Type B pancreatic cell (in vitro differentiated cells): Measurements from ENCODE around the gene ACSS2. TPM values are rescaled to one million over a fixed set of nuclear protein-coding genes. Genes with fewer than 3 reads are reported as not detected.

Source experiments
- DNase-seq: peaks from one replicate; pipeline ENCODE4 v3.0.0; 2021; ENCODE audit warnings: mixed read lengths; ENCODE audit not compliant: unreplicated experiment; ENCODE audit errors: extremely low spot score
- H3K27ac Mint-ChIP-seq: 2 replicates; pipeline ENCODE4 v1.8.0; 2021; ENCODE audit warnings: mild to moderate bottlenecking, mixed read lengths
- H3K27me3 Mint-ChIP-seq: 2 replicates; pipeline ENCODE4 v1.8.0; 2021; ENCODE audit warnings: mixed read lengths
- H3K36me3 Mint-ChIP-seq: 2 replicates; pipeline ENCODE4 v1.8.0; 2021; ENCODE audit warnings: mixed read lengths
- H3K4me1 Mint-ChIP-seq: one replicate; pipeline ENCODE4 v1.8.0; 2021; ENCODE audit warnings: mixed read lengths; ENCODE audit not compliant: unreplicated experiment
- H3K4me3 Mint-ChIP-seq: 2 replicates; pipeline ENCODE4 v1.8.0; 2021; ENCODE audit warnings: mild to moderate bottlenecking, mixed read lengths
- H3K9me3 Mint-ChIP-seq: 2 replicates; pipeline ENCODE4 v1.8.0; 2021; ENCODE audit warnings: mixed read lengths
- CTCF ChIP-seq: fragments of 200-600 bp; sonication (generic); conservative IDR thresholded peaks from 2 replicates; pipeline ENCODE4 v1.5.0; 2021; ENCODE audit warnings: antibody characterized with exemption, mild to moderate bottlenecking
- total RNA-seq: library from RNA; stranded (reverse); gene quantifications from 2 replicates; pipeline ENCODE4 v1.2.1, GENCODE V29; 2021; ENCODE audit warnings: low replicate concordance

The ACSS2 gene
- total RNA-seq, 1 donor from 2014 or later, result 59.2 TPM

DNA sequence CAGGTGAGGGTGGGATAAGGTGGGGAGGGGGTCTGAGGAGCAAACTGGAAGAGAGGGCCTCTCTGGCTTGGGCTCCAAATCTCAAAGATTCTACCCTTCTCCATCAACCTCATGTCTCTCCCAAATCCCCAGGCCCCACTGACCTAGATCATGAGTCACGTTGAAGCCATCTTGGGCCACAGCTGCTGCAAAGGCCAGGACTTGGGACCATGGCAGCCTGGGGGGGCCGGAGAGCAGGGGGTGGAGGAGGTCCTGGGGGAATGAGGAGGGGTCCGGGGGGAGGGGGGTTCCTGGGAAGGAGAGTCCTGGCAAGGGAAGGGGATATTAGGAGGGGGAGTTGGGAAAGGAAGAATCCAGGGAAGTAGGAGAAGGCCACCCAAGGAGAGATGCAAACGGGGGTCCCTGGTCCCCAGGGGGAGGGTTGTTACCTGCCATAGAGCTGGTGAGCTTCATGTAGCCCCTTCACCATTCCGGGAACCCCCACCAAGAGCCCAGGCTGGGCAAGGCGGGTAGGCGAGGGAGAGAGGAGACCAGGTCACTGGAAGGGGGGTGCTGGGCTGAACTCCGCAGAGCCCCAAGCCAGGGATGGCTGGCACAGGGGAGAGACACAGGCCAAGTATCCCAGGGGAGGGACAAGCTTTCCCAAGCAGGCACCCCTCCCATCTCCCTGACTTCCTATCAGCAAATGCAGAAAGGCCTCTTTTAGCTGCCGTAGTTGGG is 16.4 kb upstream of the ACSS2 start:
- TF ChIP-seq CTCF, result no peak
- H3K27me3 Mint-ChIP-seq, result no peaks in the 10 kb centered on the region
- H3K4me3 Mint-ChIP-seq, result no peak overlapping the region
- H3K9me3 Mint-ChIP-seq, result no peaks in the 10 kb centered on the region
- H3K27ac Mint-ChIP-seq, result no peak overlapping the region
- peak; percentile 62 for DNase-seq
- H3K4me1 Mint-ChIP-seq, result peaks cover 8% of the 10 kb centered on the region
- H3K36me3 Mint-ChIP-seq, result peaks cover 29% of the 10 kb centered on the region

DNA sequence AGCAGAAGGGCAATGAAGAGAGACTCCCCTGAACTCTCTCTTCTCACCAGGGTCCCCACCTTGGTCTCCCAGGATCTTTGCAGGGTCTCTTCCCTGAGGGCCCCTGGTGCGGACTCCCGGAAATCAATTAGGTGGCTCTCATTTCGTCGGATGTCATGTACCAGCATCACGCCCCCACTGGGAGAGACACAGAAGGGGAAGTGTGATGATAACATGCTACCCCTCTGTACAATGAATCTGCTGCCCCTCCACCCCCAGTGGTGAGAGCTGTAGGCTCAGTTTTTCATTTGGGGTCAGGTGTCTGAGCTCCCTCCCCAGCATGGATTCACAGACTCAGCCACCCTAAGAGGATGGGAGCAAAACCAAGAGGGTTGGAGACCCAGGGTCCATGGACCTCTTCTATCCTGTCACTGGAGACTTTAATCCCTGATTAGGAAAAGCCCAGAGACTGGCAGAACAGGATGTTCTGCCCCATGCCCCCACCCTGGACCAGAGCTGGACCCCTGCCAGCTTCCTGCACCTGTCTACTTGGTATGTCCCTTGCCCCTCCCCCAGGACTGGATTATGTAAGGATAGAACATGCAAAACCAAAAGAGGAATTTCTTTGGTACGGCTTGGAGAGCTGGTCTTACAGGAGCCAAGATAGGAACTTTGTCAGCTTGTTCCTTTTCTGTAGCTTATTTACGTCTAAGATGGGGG is 14.9 kb upstream of the ACSS2 start:
- TF ChIP-seq CTCF, result no peak
- Mint-ChIP-seq H3K36me3 (peaks cover 30% of the 10 kb centered on the region), H3K27me3 (no peaks in the 10 kb centered on the region), H3K4me1 (peaks cover 8% of the 10 kb centered on the region), H3K4me3 (no peak overlapping the region), H3K27ac (peak overlapping the region; percentile 18), H3K9me3 (no peaks in the 10 kb centered on the region)
- DNase-seq, result peak; percentile 63

GRCh38 chr20:34862724-34863123 is 13.7 kb upstream of the ACSS2 start:
- Mint-ChIP-seq H3K4me1 (peaks cover 8% of the 10 kb centered on the region), H3K27me3 (no peaks in the 10 kb centered on the region), H3K36me3 (peaks cover 25% of the 10 kb centered on the region), H3K27ac (no peak overlapping the region), H3K9me3 (no peaks in the 10 kb centered on the region), H3K4me3 (no peak overlapping the region)
- TF ChIP-seq CTCF, result no peak
- peak; percentile 67 for DNase-seq

DNA sequence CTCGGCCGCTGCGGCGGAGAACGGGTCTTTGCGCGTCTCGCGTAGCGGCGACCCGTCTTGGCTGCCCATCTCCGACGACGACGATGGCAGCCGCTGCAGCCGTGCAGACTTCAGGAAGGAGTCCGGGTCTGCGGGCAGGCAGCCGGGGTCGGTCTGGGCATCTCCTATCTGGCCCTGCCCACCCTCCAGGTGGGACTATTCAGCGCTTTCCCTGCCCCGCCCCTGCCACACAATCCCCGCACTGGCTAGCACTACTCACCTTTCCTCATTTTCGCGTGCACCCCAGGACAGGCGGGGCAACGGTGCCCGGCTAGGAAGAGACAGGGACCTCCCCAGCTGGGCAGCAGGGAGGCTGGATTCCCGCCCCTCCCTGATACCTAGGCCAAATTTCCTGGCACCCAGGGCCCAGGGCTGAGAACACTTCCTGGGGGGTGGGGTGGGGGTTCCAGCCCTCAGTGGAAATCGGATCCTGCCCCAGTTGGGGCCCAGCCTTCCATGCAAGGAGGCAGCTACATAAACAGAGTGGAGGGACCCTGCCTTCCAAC is 12.9 kb upstream of the ACSS2 start:
- DNase-seq, result peak; percentile 72
- H3K4me1 Mint-ChIP-seq, result peaks cover 8% of the 10 kb centered on the region
- no peaks in the 10 kb centered on the region for H3K9me3 Mint-ChIP-seq
- TF ChIP-seq CTCF, result no peak
- peaks cover 21% of the 10 kb centered on the region for H3K36me3 Mint-ChIP-seq
- no peak overlapping the region for H3K27ac Mint-ChIP-seq
- H3K27me3 Mint-ChIP-seq, result no peaks in the 10 kb centered on the region
- no peak overlapping the region for H3K4me3 Mint-ChIP-seq

DNA sequence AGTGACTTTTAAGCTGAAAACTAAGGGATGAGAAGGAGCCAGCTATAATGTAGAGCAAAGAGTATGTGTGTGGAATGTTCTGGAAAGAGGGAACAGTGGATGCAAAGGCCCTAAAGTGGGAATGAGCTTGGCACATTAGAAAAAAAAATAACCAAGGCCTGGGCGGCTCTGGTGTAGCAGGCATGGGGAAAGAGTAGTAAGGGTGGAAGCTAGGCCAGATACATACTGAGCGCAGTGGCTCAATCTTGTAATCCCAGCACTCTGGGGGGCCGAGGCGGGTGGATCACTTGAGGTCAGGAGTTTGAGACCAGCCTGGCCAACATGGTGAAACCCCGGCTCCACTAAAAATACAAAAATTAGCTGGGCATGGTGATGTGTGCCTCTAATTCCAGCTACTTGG is 12.2 kb upstream of the ACSS2 start:
- Mint-ChIP-seq H3K4me1 (peaks cover 8% of the 10 kb centered on the region), H3K27ac (no peak overlapping the region), H3K9me3 (no peaks in the 10 kb centered on the region), H3K27me3 (no peaks in the 10 kb centered on the region), H3K36me3 (peaks cover 17% of the 10 kb centered on the region), H3K4me3 (no peak overlapping the region)
- peak; percentile 54 for DNase-seq
- TF ChIP-seq CTCF, result no peak
